Suppressor macrophage treated with lipopolysaccharide for 4 hours (primary cell): ENCODE results near the gene SUN1.
"Not testable (repeated sequence)": the region's sequence is repeated elsewhere in the genome, so short reads cannot be mapped to it uniquely, and the experiment has no call there.

Experiments
- DNase-seq: peaks from one replicate; pipeline ENCODE4 v3.0.0-alpha.2; 2020

The SUN1 gene

DNA sequence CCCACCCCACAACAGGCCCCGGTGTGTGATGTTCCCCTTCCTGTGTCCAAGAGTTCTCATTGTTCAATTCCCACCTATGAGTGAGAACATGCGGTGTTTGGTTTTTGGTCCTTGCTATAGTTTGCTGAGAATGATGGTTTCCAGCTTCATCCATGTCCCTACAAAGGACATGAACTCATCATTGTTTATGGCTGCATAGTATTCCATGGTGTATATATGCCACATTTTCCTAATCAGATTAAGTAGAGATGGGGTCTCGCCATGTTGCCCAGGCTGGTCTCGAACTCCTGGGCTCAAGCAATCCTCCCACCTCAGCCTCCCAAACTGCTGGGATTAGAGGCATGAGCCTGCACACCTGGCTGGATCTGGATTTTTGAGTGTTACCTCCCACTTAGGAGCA is 28.5 kb upstream of the SUN1 start:
- not testable (repeated sequence) for DNase-seq

DNA sequence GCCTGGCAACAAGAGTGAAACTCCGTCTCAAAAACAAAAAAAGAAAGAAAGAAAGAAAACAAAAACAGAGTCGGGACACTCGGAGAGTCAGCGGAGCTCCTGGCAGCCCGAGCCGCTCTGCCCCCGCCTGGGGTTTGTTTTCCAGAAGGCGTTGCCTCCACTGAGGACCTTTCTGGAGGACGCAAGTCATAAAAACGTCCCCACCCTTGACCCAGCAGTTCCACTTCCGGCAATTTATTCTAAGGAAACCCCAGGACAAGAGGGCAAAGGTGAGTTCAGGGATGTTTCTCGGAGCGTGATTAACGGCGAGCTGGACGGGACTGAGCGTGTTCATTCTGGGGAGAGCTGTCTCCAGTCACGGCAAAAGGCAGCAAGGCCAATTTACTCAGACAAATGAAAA is 27.0 kb upstream of the SUN1 start:
- DNase-seq, result no peak

DNA sequence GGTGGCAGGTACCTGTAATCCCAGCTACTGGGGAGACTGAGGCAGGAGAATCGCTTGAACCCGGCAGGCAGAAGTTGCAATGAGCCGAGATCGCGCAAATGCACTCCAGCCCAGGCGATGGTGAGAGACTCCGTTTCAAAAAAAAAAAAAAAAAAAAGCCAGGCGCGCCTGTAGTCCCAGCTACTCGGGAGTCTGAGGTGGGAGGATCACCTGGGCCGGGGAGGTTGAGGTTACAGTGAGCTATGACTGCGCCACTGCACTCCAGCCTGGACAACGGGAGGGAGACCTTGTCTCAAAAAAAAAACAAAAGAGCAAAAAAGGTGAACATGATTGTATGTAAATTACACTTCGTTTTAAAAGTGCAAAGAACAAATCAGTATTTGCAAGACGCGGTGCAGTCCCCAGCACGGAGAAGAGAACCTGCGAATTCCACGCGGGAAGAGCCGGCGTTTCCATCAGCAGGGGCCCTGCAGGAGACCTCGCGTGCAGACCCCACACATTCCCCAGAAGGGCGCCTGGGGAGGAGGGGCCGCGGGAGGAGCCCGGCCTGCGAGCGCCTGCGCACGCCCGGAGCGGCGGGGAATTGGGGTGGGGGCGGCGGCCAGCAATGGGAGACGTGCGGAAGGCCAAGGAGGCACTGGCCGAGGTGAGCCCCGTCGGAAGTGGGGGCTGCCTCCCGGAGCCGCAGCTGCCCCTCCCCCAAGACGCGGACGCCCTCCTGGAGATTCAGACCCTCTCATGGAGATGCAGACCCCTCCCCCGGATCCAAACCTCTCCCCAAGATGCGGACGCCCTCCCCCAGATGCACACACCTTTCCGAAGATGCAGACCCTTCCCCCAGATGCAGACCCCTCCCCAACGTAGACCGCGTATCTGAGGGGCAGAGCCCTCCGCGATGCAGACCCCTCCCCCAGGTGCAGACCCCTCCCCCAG is 16.7 kb upstream of the SUN1 start:
- DNase-seq, result no peak

DNA sequence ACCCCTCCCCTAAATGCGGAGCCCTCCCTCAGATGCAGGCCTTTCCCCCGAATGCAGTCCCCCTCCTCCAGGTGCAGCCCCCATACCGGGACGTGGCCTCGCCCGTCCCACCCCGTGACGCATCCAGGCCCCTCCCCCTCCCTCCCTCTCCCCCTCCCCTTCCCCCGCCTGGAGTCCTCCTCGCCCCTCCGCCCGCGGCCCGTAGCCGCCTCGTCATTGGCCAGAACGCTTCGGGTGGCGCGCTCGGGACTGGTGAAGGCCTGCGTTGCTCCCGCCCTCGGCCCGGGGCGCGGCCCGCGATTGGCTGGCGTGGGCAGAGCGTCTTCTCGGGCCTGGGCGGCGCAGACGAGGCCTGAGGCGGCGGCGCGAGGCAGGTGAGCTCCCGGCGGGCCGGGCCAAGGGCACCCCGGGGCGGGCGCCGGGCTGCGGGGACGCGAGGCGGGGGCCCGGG is 16.0 kb upstream of the SUN1 start:
- peak; percentile 98 for DNase-seq

DNA sequence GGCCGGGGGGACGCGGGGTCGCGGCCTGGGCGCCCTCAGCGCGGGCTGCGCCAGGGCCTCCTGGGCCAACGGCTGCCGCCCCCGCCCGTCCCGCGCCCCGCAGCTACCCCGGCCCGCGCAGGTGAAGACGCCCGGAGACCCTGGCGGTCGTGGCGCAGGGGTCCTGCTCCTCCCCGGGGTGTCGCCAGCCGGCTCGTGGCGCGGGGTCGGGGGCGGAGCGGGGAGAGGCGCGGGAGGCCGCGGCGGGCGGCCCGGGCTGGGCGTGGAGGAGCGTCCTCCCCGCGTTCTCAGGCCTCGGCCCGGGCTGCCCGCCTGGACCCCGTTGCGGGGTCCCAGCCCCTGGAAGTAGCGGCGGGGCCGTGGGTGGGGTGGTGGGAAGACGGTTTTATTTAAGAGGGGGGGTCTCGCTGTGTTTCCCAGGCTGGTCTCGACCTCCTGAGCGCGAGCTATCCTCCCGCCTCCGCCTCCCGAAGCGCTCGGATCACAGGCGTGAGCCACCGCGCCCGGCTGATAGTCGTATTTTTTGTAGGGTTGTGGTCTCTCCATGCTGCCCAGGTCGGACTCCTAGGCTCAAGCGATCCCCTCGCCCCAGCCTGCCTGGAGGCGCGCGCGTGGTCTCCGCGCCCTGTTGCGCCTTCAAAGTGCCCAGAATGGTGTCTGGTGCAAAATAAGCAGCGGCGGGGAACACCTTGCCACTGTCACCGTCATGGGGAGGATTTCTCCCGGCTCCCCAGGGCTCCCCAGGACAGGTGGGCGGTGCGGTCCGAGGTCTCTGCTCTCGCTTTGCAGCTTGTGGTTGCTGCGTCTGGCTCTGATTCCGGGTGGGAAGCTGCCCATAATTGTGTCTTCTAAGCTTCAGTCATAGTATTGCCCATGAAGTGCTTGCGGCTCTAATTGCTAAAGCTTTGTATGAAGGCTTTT is 15.3 kb upstream of the SUN1 start:
- peak; percentile 13 for DNase-seq

DNA sequence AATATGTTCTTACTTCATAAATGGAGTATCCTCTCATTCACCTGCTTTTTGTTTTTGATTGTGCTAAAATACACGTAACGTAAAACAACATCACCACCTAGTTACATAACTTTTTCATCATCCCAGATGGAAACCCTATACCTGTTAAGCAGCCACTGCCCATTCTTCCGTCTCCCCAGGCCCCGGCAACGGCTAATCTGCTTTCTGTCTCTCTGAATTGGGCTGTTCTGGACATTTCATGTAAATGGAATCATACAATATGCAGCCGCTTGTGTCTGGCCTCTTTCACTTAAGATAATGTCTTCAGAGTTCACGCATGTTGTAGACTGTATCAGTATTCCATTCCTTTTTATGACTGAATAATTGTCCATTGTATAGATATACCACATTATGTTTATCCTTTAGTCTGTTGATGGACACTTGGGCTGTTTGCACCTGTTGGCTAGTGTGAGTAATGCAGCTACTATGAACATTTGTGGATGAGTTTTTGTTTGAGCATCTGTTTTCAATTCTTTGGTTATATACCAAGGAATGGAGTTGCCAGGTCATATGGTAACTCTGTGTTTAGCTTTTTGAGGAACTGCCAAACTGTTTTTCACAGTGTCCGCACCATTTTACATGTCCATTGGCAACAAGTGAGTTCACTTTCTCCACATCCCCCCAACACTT is 14.1 kb upstream of the SUN1 start:
- peak; percentile 19 for DNase-seq

DNA sequence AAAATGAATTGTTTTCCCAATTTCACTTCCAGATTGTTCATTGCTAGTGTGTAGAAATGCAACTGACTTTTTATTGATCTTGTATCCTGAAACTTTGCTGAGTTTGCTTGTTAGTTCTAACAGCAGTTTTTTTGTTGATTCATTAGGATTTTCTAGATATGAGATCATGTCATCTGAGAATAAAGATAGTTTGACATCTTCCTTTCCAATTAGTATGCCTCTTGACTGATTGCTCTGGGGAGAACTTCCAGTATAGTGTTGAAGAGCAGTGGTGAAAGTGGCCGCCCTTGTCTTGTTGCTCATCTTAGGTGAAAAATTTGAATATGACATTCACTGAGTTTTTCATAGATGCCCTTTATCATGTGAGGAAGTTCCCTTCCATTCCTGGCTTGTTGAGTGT is 11.9 kb upstream of the SUN1 start:
- DNase-seq, result no peak

DNA sequence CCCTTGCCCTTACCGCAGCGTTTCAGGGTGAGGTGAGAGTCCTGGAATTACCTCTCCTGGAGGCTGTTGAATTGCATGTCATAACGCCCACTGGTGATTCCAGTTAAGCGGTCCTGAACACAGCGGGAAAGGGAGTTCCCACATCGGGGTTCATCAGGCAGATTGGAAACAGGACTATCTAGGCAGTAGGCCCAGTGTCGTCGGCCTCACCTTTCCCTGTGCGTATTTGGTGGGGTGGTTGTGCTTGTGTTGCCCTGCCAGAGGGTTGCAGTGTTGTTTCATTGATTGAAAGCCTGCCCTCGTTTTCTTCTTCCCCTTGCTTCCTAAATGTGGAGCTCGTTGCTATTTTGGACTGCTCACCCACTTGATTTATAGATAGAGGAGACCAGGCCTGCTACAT is 10.6 kb upstream of the SUN1 start:
- DNase-seq, result no peak

DNA sequence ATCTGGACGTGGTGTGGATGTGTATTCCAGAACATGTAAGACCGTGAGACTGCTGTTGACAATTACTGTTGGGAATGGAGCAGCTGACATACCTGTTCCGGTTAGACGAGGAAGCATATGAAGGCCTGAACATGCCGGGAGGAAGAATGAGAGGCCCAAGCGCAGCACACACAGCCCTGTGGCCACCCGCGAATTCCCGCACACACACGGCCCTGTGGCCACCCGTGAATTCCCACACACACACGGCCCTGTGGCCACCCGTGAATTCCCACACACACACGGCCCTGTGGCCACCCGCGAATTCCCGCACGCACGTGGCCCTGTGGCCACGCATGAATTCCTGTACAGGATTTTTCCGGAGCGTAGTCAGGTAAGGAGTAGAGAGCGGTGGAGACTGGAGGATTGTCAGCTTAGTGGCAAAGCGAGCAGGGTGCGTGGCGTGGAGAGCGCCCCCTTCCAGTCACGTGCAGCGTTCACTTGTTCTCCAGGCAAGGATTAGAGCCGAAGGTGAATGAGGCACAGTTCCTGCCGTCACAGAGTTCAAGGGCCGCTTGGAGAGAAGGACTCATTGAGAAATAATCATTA is 9.5 kb upstream of the SUN1 start:
- DNase-seq, result no peak

DNA sequence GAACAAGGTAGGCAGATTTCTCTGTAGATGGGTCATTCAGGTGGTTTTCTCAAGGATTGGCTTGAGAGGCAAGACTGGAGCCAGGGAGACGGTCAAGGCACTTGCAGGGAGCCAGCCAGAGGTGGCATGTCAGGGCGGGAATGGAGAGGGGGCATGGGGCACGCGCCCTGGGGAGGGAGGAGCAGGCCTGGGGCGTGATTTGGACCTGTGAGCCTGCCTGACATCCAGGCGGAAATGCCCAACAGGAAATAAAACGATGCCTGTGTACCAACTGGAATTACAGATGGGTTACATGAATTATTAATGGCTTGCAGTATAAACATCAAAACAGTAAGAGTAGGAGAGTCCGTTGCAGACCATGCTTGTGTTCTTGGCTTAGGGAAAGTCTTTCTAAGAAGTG is 8.6 kb upstream of the SUN1 start:
- no peak for DNase-seq

DNA sequence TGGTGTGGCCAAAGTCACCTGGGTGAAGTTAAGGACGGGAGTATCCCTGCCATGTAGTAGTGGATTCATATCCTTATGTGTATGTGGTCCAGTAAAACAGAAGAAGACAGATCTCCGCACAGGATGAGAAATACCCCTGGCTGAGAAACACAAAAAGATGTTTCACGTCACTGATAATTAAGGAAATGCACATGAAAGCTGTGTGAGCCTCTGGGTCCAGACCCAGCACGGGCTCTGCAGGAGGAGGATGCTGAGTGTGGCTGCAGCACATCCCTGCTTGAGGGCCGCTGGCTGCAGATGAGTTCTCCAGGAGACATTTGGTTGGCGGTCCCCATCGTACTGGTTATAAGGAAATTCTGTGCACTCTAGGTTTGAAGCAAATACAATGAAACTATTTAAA is 8.2 kb upstream of the SUN1 start:
- no peak for DNase-seq

DNA sequence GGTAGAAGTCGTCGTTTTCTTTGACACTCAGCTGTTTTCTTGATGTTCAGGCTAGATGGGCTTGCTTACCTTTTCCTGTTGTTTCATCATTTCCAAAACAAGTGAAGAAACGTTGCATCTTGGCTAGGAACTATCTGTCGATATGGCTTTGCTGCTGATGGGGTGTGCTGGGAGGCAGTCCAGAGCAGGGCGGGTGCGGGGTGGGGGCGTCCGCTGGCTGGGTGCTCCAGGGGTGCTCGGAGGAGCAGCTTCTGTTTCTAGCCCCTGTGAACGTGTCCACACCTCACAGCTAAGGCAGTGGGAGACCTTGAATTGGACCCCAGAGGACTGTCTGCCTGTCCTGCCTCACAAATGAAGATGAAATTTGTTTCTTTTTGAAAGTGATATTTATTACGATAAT is 7.6 kb upstream of the SUN1 start:
- DNase-seq, result no peak

DNA sequence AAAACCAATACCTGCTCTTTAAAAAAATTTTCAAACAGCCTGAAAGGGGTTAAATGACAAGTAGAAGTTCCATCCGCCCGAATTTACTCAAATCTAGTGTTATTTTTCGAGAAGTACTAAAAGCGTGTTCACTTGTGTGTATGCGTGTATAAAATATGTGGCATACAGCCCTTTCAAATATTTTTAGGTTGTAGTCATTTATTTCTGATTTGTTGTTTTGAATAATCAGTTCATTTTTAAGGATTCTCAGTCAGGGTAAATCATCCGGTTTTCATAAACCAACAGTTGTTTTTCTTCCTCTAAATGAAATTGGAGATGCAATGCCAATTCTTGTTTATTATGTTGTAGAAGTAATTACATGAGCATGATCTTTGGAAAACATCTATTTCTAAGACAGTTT is 6.9 kb upstream of the SUN1 start:
- no peak for DNase-seq

DNA sequence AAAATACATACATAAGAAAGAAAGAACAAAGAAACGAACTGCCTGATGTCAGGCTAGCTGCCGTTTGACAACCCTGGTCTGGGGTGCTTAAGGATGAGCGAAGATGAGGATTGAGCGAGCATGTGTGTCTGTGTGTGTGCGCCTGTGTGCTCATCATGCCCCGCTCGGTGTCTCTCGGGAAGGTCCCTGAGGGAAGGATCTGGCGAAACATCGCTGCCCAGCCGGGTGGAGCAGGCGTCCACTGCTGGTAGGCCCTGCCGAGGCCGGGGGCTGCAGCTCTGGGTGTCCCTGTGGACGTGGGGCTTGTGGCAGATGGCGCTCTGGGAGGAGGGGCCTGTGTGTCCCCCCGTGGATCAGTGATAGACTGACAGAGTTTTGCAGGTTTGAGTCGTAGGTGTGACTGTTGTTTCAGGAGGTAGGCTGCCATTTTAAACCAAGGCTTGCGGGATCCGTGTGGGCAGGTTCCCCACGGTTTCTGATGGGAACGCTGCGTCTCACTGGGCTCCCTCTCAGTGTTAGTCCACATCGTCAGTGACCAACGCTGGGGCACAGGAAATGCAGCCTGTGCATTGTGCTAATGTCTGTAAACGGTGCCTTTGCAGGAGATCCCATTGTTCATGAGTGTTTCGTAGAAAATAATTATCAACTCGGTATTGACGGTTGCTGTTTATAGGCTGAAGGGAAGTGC is 5.9 kb upstream of the SUN1 start:
- DNase-seq, result no peak

DNA sequence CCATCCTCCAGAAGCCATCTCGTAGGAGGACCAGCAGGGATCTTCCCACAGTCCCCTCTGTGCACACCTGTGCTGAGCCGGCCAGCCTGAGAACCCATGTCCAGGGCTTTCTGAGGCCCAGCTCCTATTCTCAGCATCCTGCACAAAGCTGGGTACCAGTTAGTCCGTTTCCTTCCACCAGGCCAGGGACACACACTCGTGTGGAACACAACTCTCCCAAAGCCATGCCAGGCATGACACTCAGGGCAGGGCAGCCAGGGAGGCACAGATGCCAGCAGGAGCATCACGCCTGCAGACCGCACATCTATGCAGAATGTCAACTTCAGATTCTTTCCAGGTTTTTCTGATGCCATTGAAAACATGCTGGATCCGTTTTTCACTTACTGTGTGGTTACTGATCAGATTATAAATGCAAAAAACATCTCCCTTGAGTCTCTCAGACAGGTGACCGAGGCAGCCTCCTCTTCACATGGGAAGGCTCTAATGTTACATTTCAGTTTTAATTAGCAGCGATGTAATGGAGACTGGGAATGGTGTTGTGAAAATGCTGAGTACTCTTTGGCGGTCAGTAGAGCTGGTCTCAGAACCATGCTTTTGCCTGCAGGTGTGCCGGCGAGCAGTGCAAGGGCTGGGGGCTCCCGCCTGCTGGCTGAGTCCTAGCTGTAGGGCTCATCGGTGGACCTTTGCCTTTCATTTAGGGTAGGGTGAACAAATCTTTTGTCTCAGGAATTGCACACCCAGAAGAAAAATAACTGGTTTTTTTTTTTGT is 3.3 kb upstream of the SUN1 start:
- DNase-seq, result no peak

DNA sequence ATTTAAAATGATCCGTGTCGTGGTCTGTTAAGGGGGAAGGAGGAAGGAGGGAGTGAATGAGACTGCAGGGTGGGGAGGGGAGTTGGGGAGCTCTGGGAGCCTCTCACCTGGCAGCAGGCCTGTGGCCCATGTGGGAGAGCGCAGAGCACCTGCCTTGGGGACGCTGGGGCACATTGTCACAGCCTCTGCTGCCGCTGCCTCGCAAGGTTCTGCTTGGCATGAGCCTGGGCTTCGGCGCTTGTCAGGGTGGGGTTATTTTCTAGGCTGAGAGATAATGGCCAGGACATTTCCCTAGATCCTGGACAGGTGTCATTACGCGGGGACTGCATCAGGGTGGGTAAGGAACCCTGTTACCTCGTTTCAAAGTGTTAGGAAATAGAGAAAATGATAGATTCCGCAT is 2.2 kb upstream of the SUN1 start:
- DNase-seq, result no peak

DNA sequence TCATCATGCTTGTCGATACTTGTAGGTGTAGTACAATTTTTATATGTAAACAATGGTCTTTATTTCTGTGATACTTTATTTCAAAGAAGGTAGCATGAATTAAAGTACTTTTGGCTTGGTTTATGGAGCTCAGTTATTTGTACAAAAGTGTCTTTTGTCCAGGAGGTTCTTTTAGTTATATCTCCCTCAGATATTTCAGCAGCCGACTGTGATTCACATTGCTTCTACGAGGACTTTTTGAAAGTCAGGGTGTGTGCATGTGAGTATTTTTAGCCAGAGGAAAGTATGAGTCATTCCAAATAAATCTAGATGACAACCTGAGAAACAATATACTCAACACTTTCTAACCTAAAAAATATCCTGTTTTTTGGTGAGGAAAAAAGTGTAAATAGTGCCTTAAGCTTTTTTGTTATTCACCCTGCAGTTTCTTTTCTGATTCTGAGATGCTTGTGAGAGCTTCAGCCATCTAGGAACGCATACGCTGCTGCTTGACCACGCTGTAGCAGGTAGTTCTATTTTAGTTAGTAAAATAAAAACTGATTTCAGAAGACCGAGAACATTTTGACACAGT is 595 bp upstream of the SUN1 start:
- DNase-seq, result peak; percentile 28

DNA sequence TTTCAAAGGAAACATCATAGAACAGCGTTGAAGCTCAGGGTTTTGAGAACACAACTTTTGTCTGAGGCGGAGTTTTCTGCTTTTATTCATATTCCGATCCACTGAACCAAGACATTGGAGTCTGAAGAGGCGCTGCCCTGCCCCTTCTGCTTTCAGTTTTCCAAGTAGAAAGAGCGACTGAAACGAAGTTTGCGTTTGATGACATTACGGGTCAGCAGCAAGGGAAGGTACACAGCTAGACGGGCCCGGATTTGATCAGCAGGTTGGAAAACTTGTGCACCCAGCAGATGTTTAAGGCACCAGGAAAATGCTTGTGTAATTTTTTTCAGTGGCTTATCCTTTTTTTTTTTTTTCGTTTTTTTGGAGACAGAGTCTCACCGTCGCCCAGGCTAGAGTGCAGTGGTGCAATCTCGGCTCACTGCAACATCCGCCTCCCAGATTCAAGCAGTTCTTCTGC is 720 bp downstream of the SUN1 start:
- DNase-seq, result no peak

DNA sequence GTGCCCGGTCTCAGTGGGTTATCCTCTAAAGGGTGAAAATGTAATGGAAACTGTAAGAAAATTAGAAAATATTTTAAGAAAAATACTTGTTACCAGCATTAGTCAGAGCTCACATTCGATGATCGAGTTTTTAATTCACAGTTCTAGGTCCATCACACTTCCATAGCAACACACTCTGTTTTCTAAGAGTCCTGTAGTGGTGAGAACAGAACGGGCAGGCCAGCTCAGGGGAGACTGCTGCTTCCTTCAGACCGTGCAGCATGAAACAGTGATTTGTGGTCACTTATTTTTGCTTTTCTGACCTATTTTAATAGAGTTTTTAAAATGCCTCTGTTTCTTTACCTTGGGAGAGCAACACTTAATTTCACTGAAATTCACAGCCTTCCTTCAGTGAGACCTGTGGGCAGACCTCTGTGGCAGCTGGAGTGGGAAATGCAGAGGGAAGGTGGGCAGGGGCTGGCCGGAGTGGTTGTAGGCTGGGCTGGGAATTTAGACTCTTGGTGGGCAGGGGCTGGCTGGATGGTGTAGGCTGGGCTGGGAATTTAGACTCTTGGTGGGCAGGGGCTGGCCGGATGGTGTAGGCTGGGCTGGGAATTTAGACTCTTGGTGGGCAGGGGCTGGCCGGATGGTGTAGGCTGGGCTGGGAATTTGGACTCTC is 1.5 kb downstream of the SUN1 start:
- DNase-seq, result no peak

DNA sequence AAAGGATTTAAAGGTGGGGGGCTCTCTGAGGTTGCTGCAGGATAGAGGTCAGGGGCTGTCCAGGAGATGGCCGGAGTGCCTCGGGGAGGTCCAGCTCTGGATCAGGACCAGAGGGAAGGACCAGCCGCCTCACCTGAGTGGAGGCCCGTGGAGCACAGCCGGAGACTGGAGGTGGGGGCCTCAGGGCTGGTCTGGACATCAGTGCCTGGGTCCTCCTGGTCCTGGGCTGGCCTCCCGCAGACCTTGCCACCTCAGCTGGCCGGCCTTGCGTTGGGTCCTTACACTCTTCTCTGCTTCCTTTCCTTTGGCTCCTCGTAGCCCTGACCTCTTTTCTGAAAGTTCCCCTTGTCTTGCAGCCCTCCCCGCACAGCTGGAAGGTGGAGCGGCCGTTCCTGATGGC is 2.0 kb downstream of the SUN1 start:
- no peak for DNase-seq
